Epithelial cell of esophagus (primary cell): Measurements from ENCODE around the gene PTGDR.

Experiments
- DNase-seq: peaks from one replicate; pipeline ENCODE4 v3.0.0; 2010; ENCODE audit warnings: low read depth
- H3K4me3 ChIP-seq: 2 replicates; pipeline ENCODE4 v1.5.1; 2011; ENCODE audit warnings: mild to moderate bottlenecking, low read length, control low read depth
- TF ChIP-seq, protein P1 (sequence below): IDR thresholded peaks from 2 replicates; pipeline ENCODE4 v1.5.1; 2011; ENCODE audit warnings: low read depth, mild to moderate bottlenecking, low read length, control low read depth, inconsistent platforms; ENCODE audit not compliant: insufficient read depth; ENCODE audit errors: missing control alignments

PTGDR gene, protein sequence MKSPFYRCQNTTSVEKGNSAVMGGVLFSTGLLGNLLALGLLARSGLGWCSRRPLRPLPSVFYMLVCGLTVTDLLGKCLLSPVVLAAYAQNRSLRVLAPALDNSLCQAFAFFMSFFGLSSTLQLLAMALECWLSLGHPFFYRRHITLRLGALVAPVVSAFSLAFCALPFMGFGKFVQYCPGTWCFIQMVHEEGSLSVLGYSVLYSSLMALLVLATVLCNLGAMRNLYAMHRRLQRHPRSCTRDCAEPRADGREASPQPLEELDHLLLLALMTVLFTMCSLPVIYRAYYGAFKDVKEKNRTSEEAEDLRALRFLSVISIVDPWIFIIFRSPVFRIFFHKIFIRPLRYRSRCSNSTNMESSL

DNA sequence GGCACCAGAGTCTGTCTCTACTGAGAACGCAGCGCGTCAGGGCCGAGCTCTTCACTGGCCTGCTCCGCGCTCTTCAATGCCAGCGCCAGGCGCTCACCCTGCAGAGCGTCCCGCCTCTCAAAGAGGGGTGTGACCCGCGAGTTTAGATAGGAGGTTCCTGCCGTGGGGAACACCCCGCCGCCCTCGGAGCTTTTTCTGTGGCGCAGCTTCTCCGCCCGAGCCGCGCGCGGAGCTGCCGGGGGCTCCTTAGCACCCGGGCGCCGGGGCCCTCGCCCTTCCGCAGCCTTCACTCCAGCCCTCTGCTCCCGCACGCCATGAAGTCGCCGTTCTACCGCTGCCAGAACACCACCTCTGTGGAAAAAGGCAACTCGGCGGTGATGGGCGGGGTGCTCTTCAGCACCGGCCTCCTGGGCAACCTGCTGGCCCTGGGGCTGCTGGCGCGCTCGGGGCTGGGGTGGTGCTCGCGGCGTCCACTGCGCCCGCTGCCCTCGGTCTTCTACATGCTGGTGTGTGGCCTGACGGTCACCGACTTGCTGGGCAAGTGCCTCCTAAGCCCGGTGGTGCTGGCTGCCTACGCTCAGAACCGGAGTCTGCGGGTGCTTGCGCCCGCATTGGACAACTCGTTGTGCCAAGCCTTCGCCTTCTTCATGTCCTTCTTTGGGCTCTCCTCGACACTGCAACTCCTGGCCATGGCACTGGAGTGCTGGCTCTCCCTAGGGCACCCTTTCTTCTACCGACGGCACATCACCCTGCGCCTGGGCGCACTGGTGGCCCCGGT is at the start of gene PTGDR:
PTGDR (plus strand) TSS at position 198 of the 778 bp plus-strand sequence; CDS start at position 315, 117 bp downstream.
- TF ChIP-seq, protein P1, sequence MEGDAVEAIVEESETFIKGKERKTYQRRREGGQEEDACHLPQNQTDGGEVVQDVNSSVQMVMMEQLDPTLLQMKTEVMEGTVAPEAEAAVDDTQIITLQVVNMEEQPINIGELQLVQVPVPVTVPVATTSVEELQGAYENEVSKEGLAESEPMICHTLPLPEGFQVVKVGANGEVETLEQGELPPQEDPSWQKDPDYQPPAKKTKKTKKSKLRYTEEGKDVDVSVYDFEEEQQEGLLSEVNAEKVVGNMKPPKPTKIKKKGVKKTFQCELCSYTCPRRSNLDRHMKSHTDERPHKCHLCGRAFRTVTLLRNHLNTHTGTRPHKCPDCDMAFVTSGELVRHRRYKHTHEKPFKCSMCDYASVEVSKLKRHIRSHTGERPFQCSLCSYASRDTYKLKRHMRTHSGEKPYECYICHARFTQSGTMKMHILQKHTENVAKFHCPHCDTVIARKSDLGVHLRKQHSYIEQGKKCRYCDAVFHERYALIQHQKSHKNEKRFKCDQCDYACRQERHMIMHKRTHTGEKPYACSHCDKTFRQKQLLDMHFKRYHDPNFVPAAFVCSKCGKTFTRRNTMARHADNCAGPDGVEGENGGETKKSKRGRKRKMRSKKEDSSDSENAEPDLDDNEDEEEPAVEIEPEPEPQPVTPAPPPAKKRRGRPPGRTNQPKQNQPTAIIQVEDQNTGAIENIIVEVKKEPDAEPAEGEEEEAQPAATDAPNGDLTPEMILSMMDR = no peak
- peak; percentile 13 for DNase-seq
- peak within 1 kb of the TSS; percentile 11 for H3K4me3 ChIP-seq

DNA sequence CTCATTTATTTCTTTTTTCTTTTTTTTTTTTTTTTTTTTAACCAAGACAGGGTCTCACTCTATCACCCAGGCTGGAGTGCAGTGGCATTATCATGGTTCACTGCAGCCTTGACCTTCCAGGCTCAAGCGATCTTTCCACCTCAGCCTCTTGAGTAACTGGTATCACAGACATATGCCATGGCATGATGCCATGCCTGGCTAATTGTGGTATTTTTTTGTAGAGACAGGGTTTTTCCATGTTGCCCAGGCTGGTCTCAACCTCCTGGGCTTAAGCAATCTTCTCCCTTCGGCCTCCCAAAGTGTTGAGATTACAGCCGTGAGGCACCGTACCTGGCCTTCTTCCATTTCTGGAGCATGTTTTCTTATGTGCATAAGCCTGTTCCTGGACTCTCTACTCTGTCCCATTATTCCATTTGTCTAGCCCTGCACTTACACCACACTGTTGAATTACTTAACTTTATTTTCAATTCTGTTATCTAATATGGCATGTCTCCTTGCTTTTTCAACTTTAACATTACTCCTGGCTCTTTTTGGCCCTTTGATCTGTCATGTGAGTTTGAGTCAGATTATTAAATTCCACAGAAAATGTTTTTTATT is 47.9 kb upstream of the PTGDR start:
- no peak overlapping the region for H3K4me3 ChIP-seq
- DNase-seq = peak; percentile 17
- TF ChIP-seq, protein P1 = no peak

DNA sequence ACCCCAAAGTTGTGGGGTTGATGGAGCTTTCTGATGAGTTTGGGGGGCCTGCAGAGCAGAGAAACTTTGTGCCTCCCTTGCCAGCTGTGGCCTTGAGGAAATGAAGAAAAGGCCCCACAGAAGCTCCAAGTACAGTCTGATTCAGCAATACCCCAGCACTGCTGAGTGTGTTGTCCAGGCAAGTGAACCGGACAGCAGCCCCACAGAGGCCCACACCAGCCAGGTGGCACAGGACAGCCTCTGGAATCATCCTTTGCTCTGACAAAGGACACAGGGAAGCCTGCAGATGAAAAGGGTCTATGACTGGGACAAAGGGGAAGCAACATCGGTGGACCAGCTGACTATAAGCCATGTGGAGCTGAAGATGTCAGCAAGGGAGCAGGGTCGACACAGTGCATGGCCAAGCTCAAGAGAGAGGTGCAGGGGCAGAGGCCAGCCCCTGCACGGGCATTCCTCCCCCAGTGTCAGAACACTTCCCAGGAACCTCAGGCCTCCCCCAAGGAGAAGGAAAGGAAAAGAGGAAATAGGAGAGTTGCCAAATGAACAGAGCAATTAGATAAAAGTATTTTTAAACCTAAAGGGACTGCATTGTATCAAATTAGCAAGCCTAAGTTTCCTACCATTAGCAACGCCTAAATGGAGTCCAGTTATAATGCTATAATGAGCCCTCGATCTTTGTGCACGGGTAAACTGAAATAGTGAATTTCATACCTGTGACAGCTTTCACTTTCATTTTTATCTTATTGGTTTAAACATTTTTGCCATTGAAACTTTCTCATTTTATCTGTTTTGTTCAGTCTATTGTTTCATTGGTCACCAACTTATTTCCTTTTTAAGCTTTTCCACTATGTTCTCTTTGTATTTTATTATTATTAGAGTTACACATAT is 46.3 kb upstream of the PTGDR start:
- DNase-seq = no peak
- TF ChIP-seq, protein P1 = no peak
- H3K4me3 ChIP-seq = no peak overlapping the region

DNA sequence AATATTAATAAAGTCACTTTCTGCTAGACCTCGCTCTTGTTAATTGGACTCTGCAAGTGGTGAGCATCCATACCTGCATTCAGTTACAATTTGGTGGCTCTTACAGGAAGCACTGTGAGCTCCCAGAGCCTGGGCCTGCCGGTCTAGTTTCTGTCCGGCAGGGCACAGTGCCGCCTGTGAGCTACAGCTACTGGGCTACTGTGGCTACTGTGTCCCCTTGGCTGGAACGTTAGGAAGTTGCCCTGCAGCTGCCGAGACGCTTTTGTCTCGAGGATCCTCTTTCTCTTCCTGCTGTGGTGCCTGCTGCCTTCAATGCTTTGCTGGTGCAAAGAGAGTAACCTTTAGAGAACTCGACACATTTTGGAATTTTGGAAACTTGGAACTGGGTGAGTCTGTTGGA is 44.6 kb upstream of the PTGDR start:
- TF ChIP-seq, protein P1 = no peak
- no peak overlapping the region for H3K4me3 ChIP-seq
- no peak for DNase-seq

DNA sequence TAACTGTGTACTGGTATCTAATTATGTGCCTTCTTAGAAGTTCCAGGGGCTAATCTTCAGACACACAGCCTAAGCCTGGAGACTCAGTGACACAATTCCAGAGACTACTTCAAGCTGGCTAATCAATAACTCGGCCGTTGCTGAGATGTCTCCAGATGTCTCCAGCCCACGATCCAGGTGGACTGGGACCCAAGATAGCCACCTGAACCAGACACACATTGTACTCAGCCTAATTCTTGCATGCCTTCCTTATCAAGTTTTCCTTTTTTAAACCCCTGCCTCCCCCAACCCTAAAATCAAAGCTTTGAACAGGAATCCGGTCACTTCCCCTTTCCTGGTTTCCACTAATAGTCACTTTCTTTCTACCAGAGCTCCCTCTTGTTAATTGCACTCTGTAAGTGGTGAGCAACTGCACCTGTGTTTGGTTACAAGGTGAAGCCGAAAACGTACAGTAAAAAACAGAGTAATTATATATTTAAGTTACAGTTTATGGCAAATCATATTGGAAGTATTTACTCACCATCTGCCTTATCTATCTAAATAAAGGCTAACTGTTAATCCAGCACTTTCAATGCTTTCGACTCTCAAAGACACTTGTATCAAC is 39.8 kb upstream of the PTGDR start:
- no peak overlapping the region for H3K4me3 ChIP-seq
- TF ChIP-seq, protein P1 = no peak

DNA sequence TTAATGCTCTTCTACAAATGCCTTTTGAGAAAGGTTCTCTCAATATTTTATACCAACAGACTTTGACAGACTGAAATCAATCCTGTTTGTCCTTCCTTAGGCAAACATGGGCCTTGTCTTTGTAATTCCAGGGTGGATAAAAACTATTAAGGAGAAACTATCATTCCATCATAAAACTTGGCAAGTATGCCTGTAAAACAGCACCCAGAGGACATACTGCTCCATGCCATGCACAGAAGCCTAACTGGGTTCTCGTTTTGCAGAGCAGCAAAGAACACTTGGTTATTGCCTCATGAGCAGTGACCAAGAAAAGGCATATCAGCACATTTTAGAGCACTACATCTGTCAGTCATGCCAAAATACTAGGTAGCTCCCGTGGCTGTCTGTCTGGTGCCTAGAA is 33.8 kb upstream of the PTGDR start:
- no peak for DNase-seq
- TF ChIP-seq, protein P1 = no peak

More for the DNA sequence above, 39.8 kb upstream of the PTGDR start:
- DNase-seq = no peak

More for the DNA sequence above, 33.8 kb upstream of the PTGDR start:
- no peak overlapping the region for H3K4me3 ChIP-seq
